Adrenal gland (tissue), 12 donors: Measurements from ENCODE around the gene LAMA2. TPM values are rescaled to one million over a fixed set of nuclear protein-coding genes. Genes with fewer than 3 reads are reported as not detected.

Experiments
- DNase-seq, 7 donors: peaks; one replicate each; pipeline ENCODE4 v3.0.0-alpha.2; 2019 to 2020
- H3K27ac ChIP-seq, 5 donors: fragments of 200-600 bp; sonication (generic) in 4 of 5; 1 replicate in 3 of 5; 2 replicates in 2 of 5; pipeline versions ENCODE4 v1.5.1 to v1.8.0; 2016 to 2020; ENCODE audit warnings: mild to moderate bottlenecking in 1 of 5
- H3K27me3 ChIP-seq: fragments of 200-600 bp; 2 replicates; pipeline ENCODE4 v1.8.0; 2021
- H3K36me3 ChIP-seq, 2 donors: fragments of 200-600 bp; replicated peaks in 1 of 2; 1 replicate in 1 of 2; 2 replicates in 1 of 2; pipeline versions ENCODE4 v1.5.1 to v1.8.0; 2018 to 2022
- H3K4me1 ChIP-seq, 2 donors: fragments of 200-600 bp; replicated peaks in 1 of 2; 1 replicate in 1 of 2; 2 replicates in 1 of 2; pipeline versions ENCODE4 v1.5.1 to v1.8.0; 2018 to 2021
- H3K4me3 ChIP-seq, 4 donors: fragments of 200-600 bp; sonication (generic) in 3 of 4; one replicate each; pipeline ENCODE4 v1.5.1; 2016 to 2018
- H3K9me3 ChIP-seq, 3 donors: fragments of 200-600 bp; sonication (generic) in 1 of 3; replicated peaks in 1 of 3; 1 replicate in 2 of 3; 2 replicates in 1 of 3; pipeline versions ENCODE4 v1.5.1 to v1.8.0; 2016 to 2021
- POLR2A ChIP-seq, 2 donors: fragments of 450-650 bp; IDR thresholded peaks; one replicate each; pipeline ENCODE4 v1.6.1; 2017; ENCODE audit warnings: antibody characterized with exemption in 2 of 2, mild to moderate bottlenecking in 2 of 2, moderate library complexity in 1 of 2
- WGBS, 4 donors: extraction: QIAGEN DNeasy Blood & Tissue Kit in 2 of 4; methylation state at CpG; one replicate each; pipeline versions ENCODE4 v1.1.5 to v1.1.7; 2013 to 2017; 5-methylcytosine and 5-hydroxymethylcytosine counted together
- intact Hi-C, 2 donors: fragments of 100-400 bp; cut with DNase I; formaldehyde crosslinking; loops; one replicate each; pipeline versions ENCODE4 v1.14.1 to v1.15.0; 2022 to 2023
- polyA plus RNA-seq, 3 donors: library from polyadenylated mRNA; stranded (reverse); fragments of 200-250 nt in 2 of 3; fragments of 350-450 nt in 1 of 3; fragmentation: Illumina TruSeq in 1 of 3; extraction: RNeasy Lipid Tissue Mini Kit (QIAGEN cat#74804) in 1 of 3; gene quantifications; one replicate each; pipeline ENCODE4 v1.2.3, GENCODE V29; 2013 to 2014
- total RNA-seq, 9 donors: library from RNA; depleted of rRNA in 4 of 9; stranded (reverse); fragments of >200 nt in 4 of 9; fragments of 120-200 nt in 1 of 9; fragmentation: NEBNext Ultra II Directional in 1 of 9; extraction: Animal tissue kit (Norgen Biotek cat#: 25700) in 1 of 9; gene quantifications; one replicate each; pipeline versions ENCODE4 v1.1.0 to v1.2.4, GENCODE V29; 2013 to 2023
- TF ChIP-seq, protein P1 (sequence below), 6 experiments: fragments of 450-650 bp in 4 of 6; fragments of 200-600 bp in 2 of 6; sonication (generic) in 1 of 6; IDR thresholded peaks; 1 replicate in 5 of 6; 2 replicates in 1 of 6; pipeline versions ENCODE4 v1.5.1 to v1.8.0; 2016 to 2021; ENCODE audit warnings: antibody characterized with exemption in 6 of 6, mild to moderate bottlenecking in 2 of 6, moderate library complexity in 1 of 6
- donor health status: healthy with polysubstance abuse.
- donor health status: Bipolar disorder and iron deficiency.
- donor health status: DM: yes; HTN: yes; CAD: no.
- donor health status: DM: no; HTN: no; CAD: no.
- donor health status: DM: no; HTN: no; CAD: no.
- donor health status: DM: yes; HTN: yes; CAD: no.

Gene LAMA2
- total and polyA plus RNA-seq, 12 donors: 5.8 to 105 (median 38.9) TPM

- Histone ChIP-seq H3K27me3 (no peaks in the 10 kb centered on the region), H3K27ac (no peak overlapping the region), H3K4me1 (no peaks in the 10 kb centered on the region), H3K4me3 (no peak overlapping the region), H3K9me3 (no peaks in the 10 kb centered on the region), H3K36me3 (no peaks in the 10 kb centered on the region)
- intact Hi-C loops: no loop called here
- no peak for TF ChIP-seq POLR2A (IDR thresholded peaks at IDR 0.05)
- TF ChIP-seq, protein P1, sequence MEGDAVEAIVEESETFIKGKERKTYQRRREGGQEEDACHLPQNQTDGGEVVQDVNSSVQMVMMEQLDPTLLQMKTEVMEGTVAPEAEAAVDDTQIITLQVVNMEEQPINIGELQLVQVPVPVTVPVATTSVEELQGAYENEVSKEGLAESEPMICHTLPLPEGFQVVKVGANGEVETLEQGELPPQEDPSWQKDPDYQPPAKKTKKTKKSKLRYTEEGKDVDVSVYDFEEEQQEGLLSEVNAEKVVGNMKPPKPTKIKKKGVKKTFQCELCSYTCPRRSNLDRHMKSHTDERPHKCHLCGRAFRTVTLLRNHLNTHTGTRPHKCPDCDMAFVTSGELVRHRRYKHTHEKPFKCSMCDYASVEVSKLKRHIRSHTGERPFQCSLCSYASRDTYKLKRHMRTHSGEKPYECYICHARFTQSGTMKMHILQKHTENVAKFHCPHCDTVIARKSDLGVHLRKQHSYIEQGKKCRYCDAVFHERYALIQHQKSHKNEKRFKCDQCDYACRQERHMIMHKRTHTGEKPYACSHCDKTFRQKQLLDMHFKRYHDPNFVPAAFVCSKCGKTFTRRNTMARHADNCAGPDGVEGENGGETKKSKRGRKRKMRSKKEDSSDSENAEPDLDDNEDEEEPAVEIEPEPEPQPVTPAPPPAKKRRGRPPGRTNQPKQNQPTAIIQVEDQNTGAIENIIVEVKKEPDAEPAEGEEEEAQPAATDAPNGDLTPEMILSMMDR (IDR thresholded peaks at IDR 0.05): no peak
- WGBS, 4 donors: 84 to 90% (median 90%) methylated on average over 3 of the region's 3 CpGs
- no peak for DNase-seq
These were observed 481.1 kb downstream of the LAMA2 start for GRCh38 chr6:129364037-129364436.

- no peaks in the 10 kb centered on the region for H3K36me3 ChIP-seq
- DNase-seq: no peak
These were observed 481.8 kb downstream of the LAMA2 start for GRCh38 chr6:129364767-129365166.

GRCh38 chr6:129368076-129368475 lies 485.1 kb downstream of the LAMA2 start:
- Histone ChIP-seq H3K4me1 (no peaks in the 10 kb centered on the region), H3K4me3 (no peak overlapping the region), H3K9me3 (no peaks in the 10 kb centered on the region), H3K36me3 (no peaks in the 10 kb centered on the region), H3K27me3 (no peaks in the 10 kb centered on the region), H3K27ac (no peak overlapping the region)
- 64 to 80% (median 69%) methylated on average over 1 of the region's 1 CpG for WGBS, 4 donors
- intact Hi-C loops: no loop called here
- no peak for DNase-seq
- TF ChIP-seq, protein P1 (IDR thresholded peaks at IDR 0.05): no peak

More at GRCh38 chr6:129364767-129365166, 481.8 kb downstream of the LAMA2 start:
- H3K27ac ChIP-seq: no peak overlapping the region
- H3K27me3 ChIP-seq: no peaks in the 10 kb centered on the region
- H3K4me1 ChIP-seq: no peaks in the 10 kb centered on the region
- H3K9me3 ChIP-seq: no peaks in the 10 kb centered on the region
- no peak for TF ChIP-seq POLR2A (IDR thresholded peaks at IDR 0.05)
- TF ChIP-seq, protein P1 (IDR thresholded peaks at IDR 0.05): no peak
- no peak overlapping the region for H3K4me3 ChIP-seq
- WGBS, 4 donors: 50 to 94% (median 64%) methylated on average over 3 of the region's 3 CpGs
- intact Hi-C loops: no loop called here

DNA sequence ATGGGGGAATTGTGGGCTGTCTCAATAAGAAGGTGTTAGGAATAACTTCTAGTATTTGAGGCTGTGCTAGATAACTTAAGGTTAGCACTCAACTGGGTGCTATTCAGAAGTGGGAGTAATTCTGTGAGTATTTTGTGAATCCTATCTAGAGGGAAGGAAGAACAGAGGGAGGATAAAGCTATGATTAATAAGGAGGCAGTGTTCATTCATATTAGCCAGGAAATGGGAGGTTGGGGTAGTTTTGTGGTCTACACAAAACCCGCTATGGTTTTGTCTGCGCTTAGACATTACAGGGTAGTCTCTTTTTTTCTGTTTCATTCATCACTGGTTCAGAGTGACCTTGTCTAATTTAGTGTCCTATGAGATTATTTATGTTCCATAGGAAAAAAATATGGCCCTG lies 486.0 kb downstream of the LAMA2 start:
- Histone ChIP-seq H3K27me3 (no peaks in the 10 kb centered on the region), H3K4me1 (no peaks in the 10 kb centered on the region), H3K9me3 (no peaks in the 10 kb centered on the region), H3K27ac (no peak overlapping the region), H3K4me3 (no peak overlapping the region), H3K36me3 (no peaks in the 10 kb centered on the region)
- intact Hi-C loops: no loop called here
- no peak for TF ChIP-seq POLR2A (IDR thresholded peaks at IDR 0.05)
- TF ChIP-seq, protein P1 (IDR thresholded peaks at IDR 0.05): no peak
- DNase-seq: no peak
- WGBS, 4 donors: 88 to 98% (median 94%) methylated on average over 2 of the region's 2 CpGs
